ENCODE measurements around the gene CA11. TPM values are rescaled to one million over a fixed set of nuclear protein-coding genes. Genes with fewer than 3 reads are reported as not detected.

Gene CA11
- total and polyA plus RNA-seq, 2 of the 8 experiments (the other 6 are each of a cell fraction or from before 2014, with no cell fraction given) = 51.7 to 71.4 TPM

GRCh38 chr19:48654299-48655059 is 8.5 kb upstream of the CA11 start:
- H3K56ac ChIP-seq (replicated peaks; ENCODE audit: insufficient read length, low read depth, low read length) = no peak overlapping the region
- no peaks in the 10 kb centered on the region; a peak in 1 of 7 replicates for H3K4me1 ChIP-seq (replicated peaks in 1 of 4; ENCODE audit: control insufficient read depth in 3 of 4, insufficient read depth in 4 of 4, low read length in 3 of 4)
- H3K23me2 ChIP-seq (ENCODE audit: low read depth, low read length) = no peaks in the 10 kb centered on the region
- no peak overlapping the region for H3K27ac ChIP-seq (ENCODE audit: low read depth, low read length)
- H3K4me3 ChIP-seq (ENCODE audit: extremely low read depth in 1 of 4, insufficient read depth in 2 of 4, low read depth in 3 of 4, low read length in 4 of 4) = no peak overlapping the region
- no peak overlapping the region for H3K23ac ChIP-seq (ENCODE audit: insufficient read length)
- WGBS, 2 experiments (ENCODE audit: extremely low coverage in 1 of 2, insufficient coverage in 1 of 2, insufficient read length in 1 of 2, insufficient replicate concordance in 2 of 2, low coverage in 1 of 2, low lambda C conversion rate in 2 of 2, missing lambda C conversion rate in 1 of 2) = 87% methylated on average over 10 of the region's 11 CpGs; no CpG with 5 or more reads in 1 of the 2 experiments
- FAIRE-seq (no peak), DNase-seq (ENCODE audit: low read depth in 1 of 2, low spot score in 2 of 2) (no peak)
- no peaks in the 10 kb centered on the region for H3K36me3 ChIP-seq (ENCODE audit: control insufficient read depth in 2 of 4, insufficient read depth in 4 of 4, low read length in 3 of 4)
- ChIA-PET POLR2A (ENCODE audit: partially characterized antibody) (interaction anchor here (1.0 to 1.5 kb wide), 5 partner anchors 9 to 217 kb away, joined by 3 to 6 read pairs (median 3); partner anchors contain the start of genes CA11, IZUMO1 and PPP1R15A), CTCF (ENCODE audit: partially characterized antibody) (interaction anchor here (0.6 to 1.8 kb wide), 5 partner anchors 9 to 318 kb away, joined by 3 to 5 read pairs (median 3); partner anchors contain the start of gene CA11)
- H3K9me3 ChIP-seq (ENCODE audit: insufficient read depth in 2 of 2, low read depth in 1 of 2, low read length in 1 of 2) = 0 out of 4 replicates have a peak, but pooled peaks cover 0 to 3% of the 10 kb centered on the region in 2 experiments
- H4K91ac ChIP-seq (replicated peaks; ENCODE audit: insufficient read length, low read length) = no peak overlapping the region
- no peak overlapping the region for H2BK20ac ChIP-seq (ENCODE audit: low read length)
- H4K8ac ChIP-seq (ENCODE audit: extremely low read depth, insufficient read depth, low read length) = no peak overlapping the region
- no peaks in the 10 kb centered on the region for H3K27me3 ChIP-seq (replicated peaks in 1 of 4; ENCODE audit: control insufficient read depth in 3 of 4, extremely low read depth in 1 of 4, insufficient read depth in 3 of 4, low read length in 3 of 4)
- H2AK5ac ChIP-seq (ENCODE audit: low read depth, low read length) = no peak overlapping the region
- H4K5ac ChIP-seq (ENCODE audit: insufficient read length, low read depth, low read length) = no peak overlapping the region
- no peak overlapping the region for H3K18ac ChIP-seq (ENCODE audit: extremely low read depth, low read length)
- no peak overlapping the region for H2BK12ac ChIP-seq (ENCODE audit: low read depth, low read length)
- no peak overlapping the region for H2BK15ac ChIP-seq (ENCODE audit: low read length)
- H4K20me1 ChIP-seq (replicated peaks in 1 of 2; ENCODE audit: control insufficient read depth in 1 of 2, insufficient read depth in 2 of 2, low read length in 2 of 2) = no peaks in the 10 kb centered on the region
- no peaks in the 10 kb centered on the region for H3K79me2 ChIP-seq (ENCODE audit: control insufficient read depth in 1 of 2, insufficient read depth in 2 of 2, low read length in 2 of 2)
- no peaks in the 10 kb centered on the region for H3K79me1 ChIP-seq (ENCODE audit: low read depth, low read length)
- no peak overlapping the region for H2BK5ac ChIP-seq (ENCODE audit: low read depth, low read length)
- no peak overlapping the region for H2BK120ac ChIP-seq (replicated peaks; ENCODE audit: low read depth, low read length)
- no peak overlapping the region for H3K4me2 ChIP-seq (ENCODE audit: insufficient read depth in 1 of 2, low read depth in 2 of 2, low read length in 2 of 2)
- no peak overlapping the region for H3K14ac ChIP-seq (ENCODE audit: insufficient read length)
- H3K4ac ChIP-seq (replicated peaks; ENCODE audit: insufficient read length, low read depth, low read length) = no peak overlapping the region
- no peak overlapping the region for H3K9ac ChIP-seq (replicated peaks in 1 of 4; ENCODE audit: extremely low read depth in 1 of 4, low read depth in 3 of 4, low read length in 3 of 4)
- H2AFZ ChIP-seq (ENCODE audit: low read length) = no peak overlapping the region
- TF ChIP-seq ATF2 (IDR thresholded peaks at IDR 0.05; ENCODE audit: low read length) = no peak
- TF ChIP-seq ZNF274 (IDR thresholded peaks at IDR 0.05; ENCODE audit: borderline replicate concordance, extremely low read depth, low read length) = no peak
- TF ChIP-seq RNF2 (IDR thresholded peaks at IDR 0.05; ENCODE audit: borderline replicate concordance, low read depth, low read length, missing control alignments, poor library complexity, severe bottlenecking) = no peak
- TF ChIP-seq GTF2F1 (IDR thresholded peaks at IDR 0.05; ENCODE audit: borderline replicate concordance, low read depth, low read length) = no peak
- no peak for TF ChIP-seq POU5F1 (IDR thresholded peaks at IDR 0.05; ENCODE audit: low read depth, low read length)
- TF ChIP-seq TAF7 (optimal IDR thresholded peaks at IDR 0.05; ENCODE audit: borderline replicate concordance, low read depth, low read length) = no peak

Data from H1 (cell line).